ENCODE results near the gene PDZD7.

DNA sequence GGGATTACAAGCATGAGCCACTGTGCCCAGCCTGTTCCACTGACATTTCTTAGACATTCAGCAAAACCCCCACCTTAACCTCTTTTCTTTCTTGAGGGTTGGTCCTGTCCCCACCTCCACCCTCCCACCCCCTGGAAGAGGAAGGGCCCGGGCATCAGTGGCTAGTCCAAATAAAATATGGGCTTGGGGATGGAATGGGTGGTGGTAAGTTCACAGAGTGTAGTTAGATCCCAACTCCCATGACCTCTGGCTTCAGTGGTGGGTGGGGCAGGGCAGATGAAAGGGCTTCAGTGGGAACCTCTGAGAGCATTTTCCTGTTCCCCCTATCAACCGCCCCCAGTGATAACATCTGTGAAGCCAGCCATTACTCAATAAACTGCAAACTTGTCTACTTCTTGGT, 9.9 kb upstream of the PDZD7 start:
- TF ChIP-seq CTCF (IDR thresholded peaks at IDR 0.05; ENCODE audit: low read length) = no peak
- TF ChIP-seq EZH2 (optimal IDR thresholded peaks at IDR 0.05; ENCODE audit: low read depth, low read length) = no peak
- TF ChIP-seq EZH2phosphoT487 (IDR thresholded peaks at IDR 0.05; ENCODE audit: low read length) = no peak
